ENCODE results near the gene SAMMSON. TPM values are rescaled to one million over a fixed set of nuclear protein-coding genes. Genes with fewer than 3 reads are reported as not detected.

Gene SAMMSON
- total RNA-seq, 1 experiment from 2014 or later, result not detected

DNA sequence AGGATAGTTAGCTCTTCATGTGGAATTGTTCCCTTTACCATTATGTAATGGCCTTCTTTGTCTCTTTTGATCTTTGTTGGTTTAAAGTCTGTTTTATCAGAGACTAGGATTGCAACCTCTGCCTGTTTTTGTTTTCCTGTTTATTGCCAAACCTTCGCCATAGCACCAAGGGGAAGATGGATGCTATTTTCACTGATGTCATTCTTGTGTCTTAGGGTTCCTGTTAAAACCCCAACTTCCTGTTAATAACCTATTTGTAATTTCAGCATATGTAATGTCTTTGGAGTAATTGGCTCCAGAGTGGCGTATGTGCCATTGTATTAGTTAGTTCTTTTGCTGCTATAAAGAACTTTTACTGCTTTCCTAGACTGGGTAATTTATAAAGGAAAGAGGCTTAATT is 10.8 kb downstream of the SAMMSON start:
- DNase-seq (ENCODE audit: low read depth), result no peak

DNA sequence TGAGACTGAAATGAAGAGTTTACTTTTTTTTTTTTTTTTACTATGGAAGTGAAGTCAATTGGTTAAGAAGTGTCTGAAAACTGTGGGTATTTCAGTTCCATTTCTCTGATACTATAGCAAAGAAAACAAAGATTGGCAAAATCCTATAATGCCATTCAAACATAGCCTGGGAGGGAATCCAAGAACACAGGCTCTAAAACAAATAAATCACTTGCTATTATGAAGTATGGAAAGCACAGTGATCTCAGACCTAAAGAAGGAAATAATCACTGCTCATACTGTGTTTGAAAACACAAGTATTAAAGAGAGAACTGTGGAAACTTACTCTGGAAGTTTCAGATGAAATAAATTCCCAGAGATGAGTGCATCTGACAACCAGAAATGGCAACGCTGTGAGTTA is 12.0 kb downstream of the SAMMSON start:
- DNase-seq (ENCODE audit: low read depth), result no peak

DNA sequence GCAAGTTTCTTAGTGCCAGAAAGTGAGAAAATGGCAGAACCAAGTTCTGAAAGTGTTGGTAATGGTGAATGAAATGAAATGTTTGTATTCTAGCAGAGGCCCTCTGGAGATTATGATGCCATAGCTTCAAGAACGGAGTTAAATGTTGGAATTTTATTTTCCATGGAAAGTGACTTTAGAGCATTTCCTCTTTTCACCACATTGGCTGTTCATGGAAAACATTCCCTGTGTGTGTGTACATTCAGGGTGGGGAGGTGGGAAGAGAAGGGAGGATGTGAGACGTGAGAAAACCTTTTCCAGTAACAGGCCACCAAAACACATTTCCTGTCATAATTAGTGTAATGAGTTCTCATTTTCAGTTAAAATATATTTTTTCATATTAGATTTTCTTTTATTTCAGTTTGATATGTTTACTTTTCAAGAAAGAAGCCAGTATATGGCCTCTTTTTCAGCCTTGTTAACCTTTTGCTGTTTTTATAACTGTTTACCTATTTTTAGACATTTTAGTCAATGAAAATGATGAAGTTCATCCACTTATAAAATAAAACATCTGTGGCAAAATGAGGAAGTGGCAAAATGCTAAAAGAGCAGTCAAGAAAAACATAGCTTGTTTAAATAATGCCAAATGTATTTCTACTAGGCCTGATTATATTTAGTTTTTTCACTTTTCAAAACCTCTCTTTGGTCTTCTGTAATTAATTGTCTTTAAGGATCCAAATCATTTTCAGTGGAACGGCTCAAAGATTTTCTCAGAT is 21.6 kb downstream of the SAMMSON start:
- DNase-seq (ENCODE audit: low read depth), result no peak

GRCh38 chr3:70028361-70028760 is 28.8 kb downstream of the SAMMSON start:
- peak; percentile 1 for DNase-seq (ENCODE audit: low read depth)

GRCh38 chr3:70038693-70039092 is 39.2 kb downstream of the SAMMSON start:
- no peak for DNase-seq (ENCODE audit: low read depth)

DNA sequence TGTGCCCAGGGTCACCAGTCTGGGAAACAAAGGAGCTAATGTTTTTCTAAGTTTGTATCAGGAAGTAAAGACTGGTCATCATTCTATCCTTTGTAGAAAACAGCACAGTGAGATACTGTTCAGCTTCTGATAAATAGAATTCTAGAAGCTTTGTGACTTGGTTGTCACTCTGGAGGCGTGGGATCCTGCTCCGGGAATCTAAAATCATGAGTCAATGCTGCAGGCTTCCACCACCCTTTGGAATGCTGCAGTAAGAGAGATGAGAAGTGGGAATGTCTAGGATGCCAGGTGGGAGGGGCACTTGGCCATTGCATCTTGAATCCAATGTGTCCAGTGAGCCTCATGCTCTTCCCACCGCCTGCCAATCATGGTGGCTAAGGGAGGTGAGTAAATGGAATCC is 40.9 kb downstream of the SAMMSON start:
- DNase-seq (ENCODE audit: low read depth), result no peak

GRCh38 chr3:70042641-70043040 is 43.1 kb downstream of the SAMMSON start:
- DNase-seq (ENCODE audit: low read depth), result no peak

DNA sequence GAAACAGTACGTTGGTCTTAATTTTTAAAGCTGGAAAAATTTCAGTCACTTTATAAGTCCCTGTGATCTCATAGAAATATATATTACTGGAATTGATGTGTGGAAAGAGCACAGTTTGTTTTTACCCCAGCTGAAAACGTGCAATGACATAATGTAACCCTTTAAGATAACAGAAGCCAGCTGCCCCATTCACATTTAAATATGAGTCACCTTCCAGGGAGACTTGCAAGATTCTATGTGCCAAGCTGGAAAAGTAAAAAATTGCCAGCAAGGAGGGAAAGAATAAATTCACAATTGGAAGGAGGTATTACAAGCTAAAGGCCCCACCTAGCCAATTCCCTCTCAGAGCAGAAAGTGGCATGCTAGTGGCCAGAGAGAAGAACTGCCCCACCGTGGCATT is 50.2 kb downstream of the SAMMSON start:
- DNase-seq (ENCODE audit: low read depth), result peak; percentile 8

- DNase-seq (ENCODE audit: low read depth), result peak; percentile 34
These were observed 53.8 kb downstream of the SAMMSON start for GRCh38 chr3:70053293-70053692.

- no peak for DNase-seq (ENCODE audit: low read depth)
These were observed 56.5 kb downstream of the SAMMSON start for GRCh38 chr3:70056081-70056480.

DNA sequence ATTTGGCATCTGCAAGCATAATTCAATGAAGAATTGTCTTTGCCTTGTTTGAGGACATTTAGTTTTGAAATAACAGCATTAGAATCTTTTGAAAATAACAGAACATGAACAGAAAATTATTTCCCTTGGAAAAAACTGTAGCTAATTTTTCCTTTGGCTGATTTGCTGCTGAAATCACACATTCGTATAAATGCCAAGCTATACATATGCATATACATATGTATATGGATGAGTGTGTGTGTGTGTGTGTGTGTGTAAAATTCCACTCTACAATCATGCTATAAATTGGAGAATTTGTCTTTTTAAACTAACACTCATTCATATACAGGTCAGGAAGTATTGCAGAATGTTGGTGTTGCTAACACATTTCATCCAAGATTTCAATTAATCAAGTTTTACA is 57.9 kb downstream of the SAMMSON start:
- no peak for DNase-seq (ENCODE audit: low read depth)

- no peak for DNase-seq (ENCODE audit: low read depth)
These were observed 61.6 kb downstream of the SAMMSON start for GRCh38 chr3:70061096-70061495.

DNA sequence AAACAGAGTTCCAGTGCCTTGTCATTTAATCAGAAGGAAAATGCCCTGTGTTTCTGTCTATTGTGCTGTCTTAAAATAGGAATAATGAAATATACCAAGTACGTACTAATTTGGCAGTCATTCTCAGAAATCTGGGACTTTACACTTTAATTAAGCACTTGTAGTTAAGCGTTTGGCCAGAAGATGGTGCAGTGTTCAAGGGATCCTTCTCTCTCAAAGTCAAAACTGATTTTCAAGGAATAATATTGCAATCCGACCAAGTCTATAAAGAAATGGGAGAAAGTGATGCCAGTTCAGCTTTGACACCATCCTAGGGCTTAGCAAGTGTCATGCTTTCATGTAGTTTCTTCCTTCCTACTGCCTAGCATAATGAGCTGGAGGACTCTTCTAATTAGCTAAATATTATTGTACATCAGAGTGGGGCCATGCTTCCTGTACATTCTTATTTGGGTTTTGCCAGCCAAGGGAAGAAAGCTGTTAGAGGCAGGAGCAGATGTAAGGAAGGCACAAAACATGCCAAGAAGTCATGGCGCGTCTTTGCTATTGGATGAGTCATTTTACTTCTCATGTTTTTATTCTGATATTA is 64.8 kb downstream of the SAMMSON start:
- peak; percentile 11 for DNase-seq (ENCODE audit: low read depth)

- peak; percentile 1 for DNase-seq (ENCODE audit: low read depth)
These were observed 66.2 kb downstream of the SAMMSON start for GRCh38 chr3:70065696-70066253.

- no peak for DNase-seq (ENCODE audit: low read depth)
These were observed 68.5 kb downstream of the SAMMSON start for GRCh38 chr3:70067860-70068521.

- no peak for DNase-seq (ENCODE audit: low read depth)
These were observed 70.0 kb downstream of the SAMMSON start for GRCh38 chr3:70069557-70069956.

DNA sequence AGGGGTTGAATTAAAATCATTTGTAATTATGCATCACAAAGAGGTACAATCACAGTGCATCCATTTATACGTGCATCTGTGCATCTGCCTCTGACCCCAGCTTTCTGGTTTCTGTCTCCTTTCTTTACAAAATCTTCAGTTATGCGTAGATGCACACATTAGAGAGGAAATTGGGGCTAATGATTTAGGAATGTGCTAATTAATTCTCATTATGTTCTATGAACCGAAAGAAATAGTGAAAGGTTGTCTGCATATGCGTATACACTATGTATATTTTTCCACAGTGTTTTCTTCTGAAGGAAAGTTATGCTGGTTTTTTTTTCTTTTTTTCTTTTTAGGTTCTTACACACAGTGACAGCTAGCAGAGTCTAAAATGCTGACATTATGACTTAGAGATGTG is 71.6 kb downstream of the SAMMSON start:
- no peak for DNase-seq (ENCODE audit: low read depth)

DNA sequence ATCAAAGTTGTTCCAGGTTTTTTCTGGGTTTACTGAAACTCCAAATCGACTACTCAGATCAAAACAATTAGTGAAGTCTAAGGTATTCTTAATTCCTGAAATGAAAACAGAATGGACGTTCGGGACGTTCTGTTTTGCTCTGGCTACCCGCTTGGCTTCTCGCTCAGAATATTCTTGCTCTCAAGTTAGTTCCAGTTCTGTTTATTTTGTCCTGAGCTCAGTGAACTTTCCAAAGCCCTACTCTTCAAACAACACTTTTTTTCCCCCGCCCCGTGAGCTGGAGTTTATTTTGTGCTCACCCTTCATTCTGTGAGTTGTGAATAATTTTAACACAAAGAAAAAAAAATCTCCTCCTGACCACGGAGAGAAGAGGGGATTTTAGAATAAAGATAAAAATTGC is 72.6 kb downstream of the SAMMSON start:
- no peak for DNase-seq (ENCODE audit: low read depth)

DNA sequence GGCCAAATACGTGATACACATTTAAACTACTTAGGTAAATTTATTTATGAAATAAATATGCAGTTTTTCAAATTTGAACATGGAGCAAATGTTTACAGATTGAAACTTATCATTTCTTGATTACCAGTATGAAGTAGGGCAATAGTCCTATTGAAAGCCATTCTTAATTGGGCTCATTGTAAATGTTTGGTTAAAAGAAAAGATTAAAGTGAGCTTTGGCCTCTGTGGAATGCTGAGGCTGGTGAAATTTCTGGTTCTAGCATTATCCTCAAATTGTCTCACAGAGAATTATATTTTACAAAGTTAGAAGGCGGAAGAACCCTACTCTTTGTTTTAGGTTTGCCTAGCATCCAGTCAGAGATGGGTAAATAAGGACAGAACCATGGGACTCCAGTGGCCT is 73.2 kb downstream of the SAMMSON start:
- DNase-seq (ENCODE audit: low read depth), result no peak

GRCh38 chr3:70075101-70075500 is 75.6 kb downstream of the SAMMSON start:
- no peak for DNase-seq (ENCODE audit: low read depth)

- no peak for DNase-seq (ENCODE audit: low read depth)
These were observed 76.9 kb downstream of the SAMMSON start for GRCh38 chr3:70076396-70076795.

- DNase-seq (ENCODE audit: low read depth), result no peak
These were observed 79.2 kb downstream of the SAMMSON start for GRCh38 chr3:70078778-70079177.

GRCh38 chr3:70085613-70086012 is 86.1 kb downstream of the SAMMSON start:
- DNase-seq (ENCODE audit: low read depth), result no peak
